ENCODE results near the gene AMIGO3.

The AMIGO3 gene

GRCh38 chr3:49724586-49724985 lies 5.1 kb upstream of the AMIGO3 start:
- DNase-seq, result no peak

GRCh38 chr3:49723628-49724551 lies 4.4 kb upstream of the AMIGO3 start, which contains the start of gene GMPPB:
TSS of gene GMPPB (minus strand) at chr3:49723951. CDS start at chr3:49723726, 225 bp downstream.
- DNase-seq, result peak; percentile 98

- DNase-seq, result no peak
Observed at GRCh38 chr3:49723296-49723627, 3.8 kb upstream of the AMIGO3 start.

GRCh38 chr3:49722896-49723295 lies 3.4 kb upstream of the AMIGO3 start:
- no peak for DNase-seq

- no peak for DNase-seq
Observed at GRCh38 chr3:49721896-49722781, 2.7 kb upstream of the AMIGO3 start.

- no peak for DNase-seq
Observed at GRCh38 chr3:49721596-49721895, 2.1 kb upstream of the AMIGO3 start.

GRCh38 chr3:49720855-49721595 lies 1.5 kb upstream of the AMIGO3 start:
- DNase-seq, result no peak

GRCh38 chr3:49718858-49719213 lies 648 bp downstream of the AMIGO3 start:
- DNase-seq, result no peak

- DNase-seq, result no peak
Observed at GRCh38 chr3:49717959-49718857, 1.3 kb downstream of the AMIGO3 start.

GRCh38 chr3:49717211-49717958 lies 2.1 kb downstream of the AMIGO3 start:
- DNase-seq, result no peak

GRCh38 chr3:49716691-49717210 lies 2.7 kb downstream of the AMIGO3 start:
- no peak for DNase-seq

GRCh38 chr3:49716169-49716568 lies 3.3 kb downstream of the AMIGO3 start:
- DNase-seq, result no peak

- no peak for DNase-seq
Observed at GRCh38 chr3:49715611-49716121, 3.8 kb downstream of the AMIGO3 start.

- no peak for DNase-seq
Observed at GRCh38 chr3:49714728-49715550, 4.5 kb downstream of the AMIGO3 start.

- no peak for DNase-seq
Observed at GRCh38 chr3:49713336-49714105, 6.0 kb downstream of the AMIGO3 start.

- no peak for DNase-seq
Observed at GRCh38 chr3:49712631-49713317, 6.7 kb downstream of the AMIGO3 start.

- no peak for DNase-seq
Observed at GRCh38 chr3:49712166-49712565, 7.3 kb downstream of the AMIGO3 start.

GRCh38 chr3:49711489-49711888 lies 8.0 kb downstream of the AMIGO3 start:
- no peak for DNase-seq

GRCh38 chr3:49709852-49710251 lies 9.6 kb downstream of the AMIGO3 start:
- DNase-seq, result no peak

Measured in NCI-H226 (cell line).